Neural crest cell (in vitro differentiated cells): Measurements from ENCODE around the gene PRKCB. TPM values are rescaled to one million over a fixed set of nuclear protein-coding genes. Genes with fewer than 3 reads are reported as not detected.

Experiments
- DNase-seq: peaks from one replicate; pipeline ENCODE4 v3.0.0; 2021; ENCODE audit warnings: low read depth, mixed read lengths, low spot score
- H3K27ac Mint-ChIP-seq: one replicate; pipeline ENCODE4 v1.8.0; 2021; ENCODE audit warnings: mild to moderate bottlenecking, mixed read lengths; ENCODE audit not compliant: unreplicated experiment
- H3K27me3 Mint-ChIP-seq: 2 replicates; pipeline ENCODE4 v1.8.0; 2021; ENCODE audit warnings: low read depth, mild to moderate bottlenecking, mixed read lengths
- H3K36me3 Mint-ChIP-seq: 2 replicates; pipeline ENCODE4 v1.8.0; 2021; ENCODE audit warnings: low read depth, mild to moderate bottlenecking, mixed read lengths
- H3K4me1 Mint-ChIP-seq: 2 replicates; pipeline ENCODE4 v1.8.0; 2021; ENCODE audit warnings: mixed read lengths
- H3K4me3 Mint-ChIP-seq: one replicate; pipeline ENCODE4 v1.8.0; 2021; ENCODE audit warnings: mild to moderate bottlenecking, mixed read lengths
- H3K9me3 Mint-ChIP-seq: 2 replicates; pipeline ENCODE4 v1.8.0; 2021; ENCODE audit warnings: mixed read lengths
- CTCF ChIP-seq: fragments of 200-600 bp; sonication (generic); conservative IDR thresholded peaks from 2 replicates; pipeline ENCODE4 v1.5.0; 2021; ENCODE audit warnings: antibody characterized with exemption, mild to moderate bottlenecking
- total RNA-seq: library from RNA; stranded (reverse); gene quantifications from 2 replicates; pipeline ENCODE4 v1.2.1, GENCODE V29; 2021

Gene PRKCB
- total RNA-seq, 1 donor from 2014 or later = 0.77 TPM

- peaks cover 8% of the 10 kb centered on the region for H3K4me1 Mint-ChIP-seq
- H3K36me3 Mint-ChIP-seq = no peaks in the 10 kb centered on the region
- H3K9me3 Mint-ChIP-seq = no peaks in the 10 kb centered on the region
- no peak for DNase-seq
- TF ChIP-seq CTCF = no peak
- H3K27me3 Mint-ChIP-seq = peaks cover 37% of the 10 kb centered on the region
- H3K4me3 Mint-ChIP-seq = no peak overlapping the region
- no peak overlapping the region for H3K27ac Mint-ChIP-seq
Observed at GRCh38 chr16:24125214-24125613, 289.4 kb downstream of the PRKCB start.

- no peak for DNase-seq
- Mint-ChIP-seq H3K4me3 (no peak overlapping the region), H3K36me3 (no peaks in the 10 kb centered on the region), H3K27me3 (peaks cover 31% of the 10 kb centered on the region), H3K27ac (no peak overlapping the region), H3K9me3 (no peaks in the 10 kb centered on the region), H3K4me1 (peaks cover 8% of the 10 kb centered on the region)
- no peak for TF ChIP-seq CTCF
Observed at GRCh38 chr16:24129412-24129918, 293.7 kb downstream of the PRKCB start.

- Mint-ChIP-seq H3K27me3 (peaks cover 29% of the 10 kb centered on the region), H3K9me3 (no peaks in the 10 kb centered on the region), H3K4me1 (peaks cover 2% of the 10 kb centered on the region), H3K4me3 (no peak overlapping the region), H3K27ac (no peak overlapping the region), H3K36me3 (no peaks in the 10 kb centered on the region)
- DNase-seq = no peak
- TF ChIP-seq CTCF = no peak
Observed at GRCh38 chr16:24130494-24131085, 294.8 kb downstream of the PRKCB start.

- Mint-ChIP-seq H3K36me3 (no peaks in the 10 kb centered on the region), H3K4me3 (no peak overlapping the region), H3K27ac (no peak overlapping the region), H3K27me3 (peaks cover 26% of the 10 kb centered on the region), H3K4me1 (peaks cover 5% of the 10 kb centered on the region), H3K9me3 (no peaks in the 10 kb centered on the region)
- no peak for TF ChIP-seq CTCF
- DNase-seq = no peak
Observed at GRCh38 chr16:24131294-24131693, 295.5 kb downstream of the PRKCB start.

- H3K36me3 Mint-ChIP-seq = no peaks in the 10 kb centered on the region
- TF ChIP-seq CTCF = no peak
- H3K4me1 Mint-ChIP-seq = peaks cover 5% of the 10 kb centered on the region
- H3K27me3 Mint-ChIP-seq = peaks cover 26% of the 10 kb centered on the region
- DNase-seq = no peak
- no peak overlapping the region for H3K27ac Mint-ChIP-seq
- H3K4me3 Mint-ChIP-seq = no peak overlapping the region
- H3K9me3 Mint-ChIP-seq = no peaks in the 10 kb centered on the region
Observed at GRCh38 chr16:24132048-24132796, 296.4 kb downstream of the PRKCB start.
